Kidney (tissue), 14 donors: ENCODE results near the gene APH1A. TPM values are rescaled to one million over a fixed set of nuclear protein-coding genes. Genes with fewer than 3 reads are reported as not detected.
A peak's percentile ranks its signal among the peaks of the same experiment; 100 is the strongest.
"Not testable (repeated sequence)": the region's sequence is repeated elsewhere in the genome, so short reads cannot be mapped to it uniquely, and the experiment has no call there.

ENCODE experiments used
- DNase-seq, 5 donors: peaks; one replicate each; pipeline ENCODE4 v3.0.0-alpha.2; 2013 to 2020
- FAIRE-seq: peaks from 2 replicates; lab custom pipeline; 2012; peaks lifted over from hg19 to GRCh38; lab: Jason Lieb, UNC
- H3K27ac ChIP-seq, 2 donors: one replicate each; pipeline ENCODE4 v1.7.0; 2013; ENCODE audit warnings: low read depth in 2 of 2, low read length in 2 of 2, inconsistent platforms in 1 of 2
- H3K27me3 ChIP-seq: one replicate; pipeline ENCODE4 v1.7.1; 2013; ENCODE audit warnings: low read length, inconsistent platforms; ENCODE audit not compliant: control insufficient read depth, insufficient read depth
- H3K36me3 ChIP-seq, 3 donors: one replicate each; pipeline versions ENCODE4 v1.7.0 to v1.7.1; 2013; ENCODE audit warnings: low read length in 3 of 3, control low read depth in 1 of 3, inconsistent platforms in 1 of 3; ENCODE audit not compliant: insufficient read depth in 3 of 3, control insufficient read depth in 2 of 3
- H3K4me1 ChIP-seq, 3 donors: one replicate each; pipeline versions ENCODE4 v1.7.0 to v1.7.1; 2013; ENCODE audit warnings: low read length in 3 of 3, inconsistent platforms in 1 of 3, low read depth in 1 of 3; ENCODE audit not compliant: control insufficient read depth in 2 of 3, insufficient read depth in 2 of 3
- H3K4me3 ChIP-seq, 3 donors: one replicate each; pipeline versions ENCODE4 v1.7.0 to v1.8.1; 2013; ENCODE audit warnings: low read length in 3 of 3, control low read depth in 1 of 3, inconsistent platforms in 1 of 3
- H3K9ac ChIP-seq, 3 donors: one replicate each; pipeline versions ENCODE4 v1.7.0 to v1.7.1; 2013; ENCODE audit warnings: low read length in 3 of 3, control low read depth in 1 of 3, inconsistent platforms in 1 of 3
- H3K9me3 ChIP-seq, 3 donors: one replicate each; pipeline versions ENCODE4 v1.7.0 to v1.7.1; 2013; ENCODE audit warnings: low read length in 3 of 3, control low read depth in 1 of 3, inconsistent platforms in 1 of 3; ENCODE audit not compliant: control insufficient read depth in 2 of 3, insufficient read depth in 1 of 3
- CTCF ChIP-seq: IDR thresholded peaks from 3 replicates; pipeline ENCODE4 v1.5.1; 2012; ENCODE audit warnings: mild to moderate bottlenecking, moderate library complexity, borderline replicate concordance; ENCODE audit not compliant: insufficient read depth; ENCODE audit errors: extremely low read depth
- intact Hi-C: fragments of 100-400 bp; cut with DNase I; formaldehyde crosslinking; loops from one replicate; pipeline ENCODE4 v1.11.1; 2022
- polyA plus RNA-seq: library from polyadenylated mRNA; stranded (reverse); fragments of 350-450 nt; fragmentation: Illumina TruSeq; extraction: RNeasy Lipid Tissue Mini Kit (QIAGEN cat#74804); gene quantifications from one replicate; pipeline ENCODE4 v1.2.3, GENCODE V29; 2014; ENCODE audit warnings: low read depth, low replicate concordance; ENCODE audit not compliant: insufficient read depth
- total RNA-seq: library from RNA; stranded (reverse); fragmentation: NEBNext Ultra II Directional; extraction: Animal tissue kit (Norgen Biotek cat#: 25700); gene quantifications from one replicate; pipeline ENCODE4 v1.2.1, GENCODE V29; 2021
- donor health status: control.
- donor health status: control.
- donor health status: control.
- donor health status: control.
- donor health status: control.
- donor health status: DM: yes; HTN: yes; CAD: no.
- donor health status: Normal renal cell carcinoma (clear cell type).

The APH1A gene
- total and polyA plus RNA-seq, 2 donors from 2014 or later = 116 to 147 TPM

GRCh38 chr1:150309758-150310508 is 41.1 kb upstream of the APH1A start:
- Histone ChIP-seq H3K9ac (no peak overlapping the region), H3K9me3 (no peaks in the 10 kb centered on the region), H3K27me3 (no peaks in the 10 kb centered on the region), H3K4me3 (no peak overlapping the region), H3K36me3 (peaks cover 0 to 2% (median 2%) of the 10 kb centered on the region in 3 donors), H3K27ac (no peak overlapping the region), H3K4me1 (no peaks in the 10 kb centered on the region)
- no peak for TF ChIP-seq CTCF
- peak in 1 of 5 donors; percentile 30 for DNase-seq
- intact Hi-C loops = no loop called here
- FAIRE-seq = no peak

- H3K4me1 ChIP-seq, intact Hi-C loops, H3K36me3 ChIP-seq, H3K9me3 ChIP-seq, FAIRE-seq, H3K27me3 ChIP-seq, H3K4me3 ChIP-seq, DNase-seq, H3K9ac ChIP-seq, H3K27ac ChIP-seq: not testable (repeated sequence)
Measured at GRCh38 chr1:150308585-150308984, 39.8 kb upstream of the APH1A start.

GRCh38 chr1:150302902-150303301 is 34.1 kb upstream of the APH1A start:
- Histone ChIP-seq H3K9me3 (no peaks in the 10 kb centered on the region), H3K27ac (no peak overlapping the region), H3K4me3 (no peak overlapping the region), H3K9ac (no peak overlapping the region), H3K36me3 (peaks cover 3 to 21% (median 5%) of the 10 kb centered on the region in 3 donors), H3K27me3 (no peaks in the 10 kb centered on the region), H3K4me1 (no peaks in the 10 kb centered on the region)
- no peak for FAIRE-seq
- no peak for TF ChIP-seq CTCF
- no peak for DNase-seq
- intact Hi-C loops = no loop called here

- Histone ChIP-seq H3K36me3 (peaks cover 3 to 21% (median 5%) of the 10 kb centered on the region in 3 donors), H3K27me3 (no peaks in the 10 kb centered on the region), H3K9ac (no peak overlapping the region), H3K4me3 (no peak overlapping the region), H3K9me3 (no peaks in the 10 kb centered on the region), H3K4me1 (no peaks in the 10 kb centered on the region), H3K27ac (no peak overlapping the region)
- FAIRE-seq (no peak), DNase-seq (no peak)
- intact Hi-C loops = no loop called here
- TF ChIP-seq CTCF = no peak
Measured at GRCh38 chr1:150302338-150302737, 33.5 kb upstream of the APH1A start.
